PC-3 (cell line): ENCODE data around the gene CAMTA1. TPM values are rescaled to one million over a fixed set of nuclear protein-coding genes. Genes with fewer than 3 reads are reported as not detected.

Source experiments
- ATAC-seq: fragments of 200-7000 bp; cut with Tn5 transposase; 2 replicates; pipeline ENCODE4 v1.9.1; 2020; ENCODE audit warnings: mild to moderate bottlenecking, moderate library complexity
- BruUV-seq: library from RNA; stranded (reverse); fragments of 400-500 nt; replicated peaks from 2 replicates; lab custom pipeline; 2021; lab: Mats Ljungman, UMichigan
- CTCF ChIA-PET: fragments of 300-600 bp; sonication (Branson Sonifier 250); formaldehyde crosslinking; loops from one replicate; lab custom pipeline; 2022; ENCODE audit warnings: antibody characterized with exemption; lab: Charles Lee
- POLR2A ChIA-PET: fragments of 300-600 bp; sonication (Branson Sonifier 250); formaldehyde crosslinking; loops from one replicate; lab custom pipeline; 2022; ENCODE audit warnings: antibody characterized with exemption; ENCODE audit not compliant: unreplicated experiment; lab: Charles Lee
- DNase-seq: peaks from one replicate; pipeline ENCODE4 v3.0.0-alpha.2; 2015
- H2AFZ ChIP-seq: fragments of 300-600 bp; sonication (generic); 2 replicates; pipeline ENCODE4 v1.6.0; 2016; ENCODE audit warnings: antibody characterized with exemption, low read length
- H3F3A ChIP-seq: fragments of 300-600 bp; sonication (generic); one replicate; pipeline ENCODE4 v1.6.0; 2017; ENCODE audit warnings: antibody characterized with exemption, low read length, control low read depth, mild to moderate bottlenecking; ENCODE audit not compliant: unreplicated experiment
- H3K27ac ChIP-seq: fragments of 300-600 bp; sonication (generic); 2 replicates; pipeline ENCODE4 v1.5.1; 2016; ENCODE audit warnings: mild to moderate bottlenecking, low read length
- H3K27me3 ChIP-seq: fragments of 300-600 bp; sonication (generic); 2 replicates; pipeline ENCODE4 v1.6.1; 2016; ENCODE audit warnings: low read length, mixed read lengths
- H3K36me3 ChIP-seq: fragments of 300-600 bp; sonication (generic); 2 replicates; pipeline ENCODE4 v1.6.1; 2016; ENCODE audit warnings: low read depth, mixed run types, low read length, mixed read lengths
- H3K4me1 ChIP-seq: fragments of 300-600 bp; sonication (generic); 2 replicates; pipeline ENCODE4 v1.5.1; 2016; ENCODE audit warnings: low read length; ENCODE audit not compliant: insufficient read depth
- H3K4me2 ChIP-seq: fragments of 300-600 bp; sonication (generic); 2 replicates; pipeline ENCODE4 v1.6.0; 2016; ENCODE audit warnings: low read length
- H3K4me3 ChIP-seq: fragments of 300-600 bp; sonication (generic); 2 replicates; pipeline ENCODE4 v1.5.1; 2016; ENCODE audit warnings: mild to moderate bottlenecking, low read length, mixed read lengths
- H3K79me2 ChIP-seq: fragments of 300-600 bp; sonication (generic); 2 replicates; pipeline ENCODE4 v1.6.1; 2017; ENCODE audit warnings: low read length, mixed read lengths
- H3K9ac ChIP-seq: fragments of 300-600 bp; sonication (generic); 2 replicates; pipeline ENCODE4 v1.6.0; 2016; ENCODE audit warnings: mild to moderate bottlenecking, low read length
- H3K9me2 ChIP-seq: fragments of 300-600 bp; sonication (generic); replicated peaks from 2 replicates; pipeline ENCODE4 v1.6.1; 2016; ENCODE audit warnings: mixed run types, low read length, mixed read lengths
- H3K9me3 ChIP-seq: fragments of 300-600 bp; sonication (generic); 2 replicates; pipeline ENCODE4 v1.6.1; 2016; ENCODE audit warnings: low read length, mixed read lengths
- H4K20me1 ChIP-seq: fragments of 300-600 bp; sonication (generic); 2 replicates; pipeline ENCODE4 v1.6.1; 2016; ENCODE audit warnings: low read length, mixed read lengths
- CTCF ChIP-seq: fragments of 300-600 bp; sonication (generic); conservative IDR thresholded peaks from 2 replicates; pipeline ENCODE4 v1.5.1; 2017; ENCODE audit warnings: antibody characterized with exemption, low read depth, mild to moderate bottlenecking, low read length
- EZH2 ChIP-seq: fragments of 300-600 bp; sonication (generic); IDR thresholded peaks from one replicate; pipeline ENCODE4 v1.6.1; 2017; ENCODE audit warnings: antibody characterized with exemption, mild to moderate bottlenecking, low read length; ENCODE audit not compliant: unreplicated experiment
- EZH2phosphoT487 ChIP-seq: fragments of 300-600 bp; sonication (generic); IDR thresholded peaks from 2 replicates; pipeline ENCODE4 v1.6.1; 2018; ENCODE audit warnings: mild to moderate bottlenecking, antibody characterized with exemption, low read length, borderline replicate concordance
- intact Hi-C: fragments of 100-400 bp; cut with micrococcal nuclease; formaldehyde crosslinking; loops from 2 replicates; pipeline ENCODE4 v1.9.0; 2023
- total RNA-seq: library from RNA; depleted of rRNA; stranded (reverse); fragments of >200 nt; gene quantifications from 2 replicates; pipeline ENCODE4 v1.2.3, GENCODE V29; 2014

Gene CAMTA1
- total RNA-seq, 1 experiment from 2014 or later, result 40.8 TPM

- TF ChIP-seq CTCF, result no peak
- no peak for TF ChIP-seq EZH2
- no peak for TF ChIP-seq EZH2phosphoT487
- no TSS peak for BruUV-seq
- Histone ChIP-seq H3K4me1 (peaks cover 10% of the 10 kb centered on the region), H3F3A (no peaks in the 10 kb centered on the region), H3K4me3 (no peak overlapping the region), H3K27ac (no peak overlapping the region), H2AFZ (no peak overlapping the region), H3K9ac (no peak overlapping the region), H3K79me2 (peaks cover 50% of the 10 kb centered on the region), H3K9me3 (no peaks in the 10 kb centered on the region), H3K9me2 (no peaks in the 10 kb centered on the region), H3K4me2 (no peak overlapping the region), H4K20me1 (peaks cover 16% of the 10 kb centered on the region), H3K36me3 (0 out of 2 replicates have a peak, but pooled peaks cover 3% of the 10 kb centered on the region), H3K27me3 (no peaks in the 10 kb centered on the region)
- no peak for DNase-seq
- POLR2A ChIA-PET, result interaction anchor here (0.7 kb wide), 1 partner anchor 120 kb away, joined by 3 read pairs; no protein-coding TSS in a partner anchor
- intact Hi-C loops, result no loop called here
- CTCF ChIA-PET, result no interaction called here
- no peak for ATAC-seq
These were observed 14.2 kb downstream of the CAMTA1 start for GRCh38 chr1:6799499-6799898.

- H4K20me1 ChIP-seq, result peaks cover 27% of the 10 kb centered on the region
- intact Hi-C loops, result no loop called here
- H3K4me1 ChIP-seq, result peaks cover 10% of the 10 kb centered on the region
- no peaks in the 10 kb centered on the region for H3F3A ChIP-seq
- no peak overlapping the region for H3K27ac ChIP-seq
- H3K36me3 ChIP-seq, result 0 out of 2 replicates have a peak, but pooled peaks cover 1% of the 10 kb centered on the region
- H3K4me3 ChIP-seq, result no peak overlapping the region
- no peak for ATAC-seq
- no peaks in the 10 kb centered on the region for H3K9me3 ChIP-seq
- H3K9ac ChIP-seq, result no peak overlapping the region
- CTCF ChIA-PET, result no interaction called here
- TF ChIP-seq EZH2phosphoT487, result no peak
- TF ChIP-seq CTCF, result no peak
- no peak for TF ChIP-seq EZH2
- H3K9me2 ChIP-seq, result no peaks in the 10 kb centered on the region
- H2AFZ ChIP-seq, result no peak overlapping the region
- DNase-seq, result no peak
- BruUV-seq, result no TSS peak
- H3K79me2 ChIP-seq, result peaks cover 54% of the 10 kb centered on the region
- POLR2A ChIA-PET, result no interaction called here
- H3K4me2 ChIP-seq, result no peak overlapping the region
- no peaks in the 10 kb centered on the region for H3K27me3 ChIP-seq
These were observed 15.5 kb downstream of the CAMTA1 start for GRCh38 chr1:6800745-6801144.

- H3F3A ChIP-seq, result no peaks in the 10 kb centered on the region
- POLR2A ChIA-PET, result interaction anchor here (0.7 kb wide), 1 partner anchor 16 kb away, joined by 4 read pairs; the partner anchor contains the start of gene CAMTA1
- CTCF ChIA-PET, result no interaction called here
- H3K4me1 ChIP-seq, result peaks cover 10% of the 10 kb centered on the region
- H3K27me3 ChIP-seq, result no peaks in the 10 kb centered on the region
- H3K36me3 ChIP-seq, result no peaks in the 10 kb centered on the region
- no peak overlapping the region for H3K4me2 ChIP-seq
- no TSS peak for BruUV-seq
- H4K20me1 ChIP-seq, result peaks cover 31% of the 10 kb centered on the region
- H3K79me2 ChIP-seq, result peaks cover 59% of the 10 kb centered on the region
- intact Hi-C loops, result no loop called here
- H3K9me2 ChIP-seq, result no peaks in the 10 kb centered on the region
- no peak for ATAC-seq
- H3K4me3 ChIP-seq, result no peak overlapping the region
- no peak for TF ChIP-seq EZH2
- no peak for TF ChIP-seq CTCF
- TF ChIP-seq EZH2phosphoT487, result no peak
- H3K27ac ChIP-seq, result no peak overlapping the region
- DNase-seq, result no peak
- no peak overlapping the region for H2AFZ ChIP-seq
- H3K9ac ChIP-seq, result no peak overlapping the region
- no peaks in the 10 kb centered on the region for H3K9me3 ChIP-seq
These were observed 15.9 kb downstream of the CAMTA1 start for GRCh38 chr1:6801199-6801598.
